Measurements from ENCODE around the gene ZNF497.

ZNF497 gene

GRCh38 chr19:58345558-58345957 lies 17.0 kb downstream of the ZNF497 start:
- TF ChIP-seq, protein P1, sequence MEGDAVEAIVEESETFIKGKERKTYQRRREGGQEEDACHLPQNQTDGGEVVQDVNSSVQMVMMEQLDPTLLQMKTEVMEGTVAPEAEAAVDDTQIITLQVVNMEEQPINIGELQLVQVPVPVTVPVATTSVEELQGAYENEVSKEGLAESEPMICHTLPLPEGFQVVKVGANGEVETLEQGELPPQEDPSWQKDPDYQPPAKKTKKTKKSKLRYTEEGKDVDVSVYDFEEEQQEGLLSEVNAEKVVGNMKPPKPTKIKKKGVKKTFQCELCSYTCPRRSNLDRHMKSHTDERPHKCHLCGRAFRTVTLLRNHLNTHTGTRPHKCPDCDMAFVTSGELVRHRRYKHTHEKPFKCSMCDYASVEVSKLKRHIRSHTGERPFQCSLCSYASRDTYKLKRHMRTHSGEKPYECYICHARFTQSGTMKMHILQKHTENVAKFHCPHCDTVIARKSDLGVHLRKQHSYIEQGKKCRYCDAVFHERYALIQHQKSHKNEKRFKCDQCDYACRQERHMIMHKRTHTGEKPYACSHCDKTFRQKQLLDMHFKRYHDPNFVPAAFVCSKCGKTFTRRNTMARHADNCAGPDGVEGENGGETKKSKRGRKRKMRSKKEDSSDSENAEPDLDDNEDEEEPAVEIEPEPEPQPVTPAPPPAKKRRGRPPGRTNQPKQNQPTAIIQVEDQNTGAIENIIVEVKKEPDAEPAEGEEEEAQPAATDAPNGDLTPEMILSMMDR (IDR thresholded peaks at IDR 0.05; ENCODE audit: extremely low read depth, missing control alignments), result no peak
- DNase-seq (ENCODE audit: low spot score), result no peak

DNA sequence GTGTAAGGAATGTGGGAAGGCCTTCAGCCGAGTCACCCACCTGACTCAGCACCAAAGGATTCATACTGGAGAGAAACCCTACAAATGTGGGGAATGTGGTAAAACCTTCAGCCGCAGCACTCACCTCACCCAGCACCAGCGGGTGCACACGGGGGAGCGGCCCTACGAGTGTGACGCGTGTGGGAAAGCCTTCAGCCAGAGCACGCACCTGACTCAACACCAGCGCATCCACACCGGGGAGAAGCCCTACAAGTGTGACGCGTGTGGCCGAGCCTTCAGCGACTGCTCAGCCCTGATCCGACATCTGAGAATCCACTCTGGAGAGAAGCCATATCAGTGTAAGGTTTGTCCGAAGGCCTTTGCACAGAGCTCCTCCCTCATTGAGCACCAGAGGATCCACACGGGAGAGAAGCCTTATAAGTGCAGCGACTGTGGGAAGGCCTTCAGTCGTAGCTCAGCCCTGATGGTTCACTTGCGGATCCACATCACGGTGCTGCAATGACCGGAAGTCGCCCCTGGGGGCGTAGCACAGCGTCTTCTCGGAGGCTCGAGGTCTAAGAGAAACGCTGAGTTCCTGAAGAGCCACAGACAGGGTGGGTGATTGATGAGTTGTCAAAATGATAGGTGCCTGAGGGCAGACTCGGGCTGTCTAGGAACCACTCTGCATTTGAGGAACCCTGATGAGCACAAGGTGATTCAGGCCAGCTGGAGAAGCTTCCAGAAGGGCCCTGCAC lies 23.6 kb downstream of the ZNF497 start:
- TF ChIP-seq, protein P1 (IDR thresholded peaks at IDR 0.05; ENCODE audit: extremely low read depth, missing control alignments), result no peak
- DNase-seq (ENCODE audit: low spot score), result no peak

DNA sequence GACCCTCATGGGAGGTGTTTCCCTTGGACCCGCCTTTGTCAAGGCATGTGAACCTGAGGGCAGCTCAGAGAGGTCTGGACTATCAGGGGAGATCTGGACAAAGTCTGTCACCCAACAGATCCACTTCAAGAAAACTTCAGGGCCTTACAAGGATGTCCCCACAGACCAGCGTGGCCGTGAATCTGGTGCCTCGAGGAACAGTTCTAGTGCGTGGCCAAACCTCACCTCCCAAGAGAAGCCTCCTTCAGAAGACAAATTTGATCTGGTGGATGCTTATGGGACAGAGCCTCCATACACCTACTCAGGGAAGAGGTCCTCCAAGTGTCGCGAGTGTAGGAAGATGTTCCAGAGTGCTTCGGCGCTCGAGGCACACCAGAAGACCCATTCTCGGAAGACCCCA lies 24.2 kb downstream of the ZNF497 start:
- no peak for DNase-seq (ENCODE audit: low spot score)
- TF ChIP-seq, protein P1 (IDR thresholded peaks at IDR 0.05; ENCODE audit: extremely low read depth, missing control alignments), result no peak

DNA sequence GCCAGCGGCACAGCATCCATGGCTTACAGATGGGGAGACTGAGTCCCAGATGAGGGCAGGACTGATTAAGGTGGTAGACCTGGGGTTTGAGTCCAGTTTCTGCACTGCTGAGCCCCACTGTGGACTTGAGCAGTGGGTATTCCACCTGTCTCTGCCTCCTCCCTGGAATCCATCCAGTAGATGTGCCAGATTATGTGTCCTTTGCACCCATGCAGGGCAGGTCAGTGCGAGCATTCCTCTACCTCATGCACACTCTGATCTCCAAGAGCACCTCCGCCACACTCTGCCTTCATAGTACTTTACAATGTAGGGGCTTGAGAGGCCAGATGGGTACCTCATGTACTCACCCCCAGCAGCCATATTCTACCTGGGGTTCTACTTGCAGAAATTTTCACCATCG lies 25.7 kb downstream of the ZNF497 start:
- TF ChIP-seq, protein P1 (IDR thresholded peaks at IDR 0.05; ENCODE audit: extremely low read depth, missing control alignments), result no peak
- DNase-seq (ENCODE audit: low spot score), result no peak

DNA sequence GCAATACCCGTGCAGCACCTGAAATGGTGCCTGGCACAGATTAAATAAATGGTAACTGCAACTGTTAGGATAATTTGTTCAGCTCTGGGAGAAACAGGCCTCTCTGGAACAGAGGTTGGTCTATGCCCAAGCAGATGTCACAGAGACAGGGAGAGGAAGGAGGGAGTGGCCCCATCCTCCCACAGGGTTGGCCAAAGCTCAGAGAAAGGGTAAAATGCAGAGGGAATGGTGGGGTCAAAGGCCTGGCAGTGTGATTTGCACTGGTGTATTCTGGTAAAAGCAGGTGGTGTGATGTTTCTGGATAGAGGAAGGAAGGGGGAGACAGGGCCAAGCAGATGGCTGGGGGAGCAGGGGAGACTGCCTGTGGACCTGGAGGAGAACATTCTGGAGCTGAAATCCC lies 26.3 kb downstream of the ZNF497 start:
- no peak for DNase-seq (ENCODE audit: low spot score)
- TF ChIP-seq, protein P1 (IDR thresholded peaks at IDR 0.05; ENCODE audit: extremely low read depth, missing control alignments), result no peak

DNA sequence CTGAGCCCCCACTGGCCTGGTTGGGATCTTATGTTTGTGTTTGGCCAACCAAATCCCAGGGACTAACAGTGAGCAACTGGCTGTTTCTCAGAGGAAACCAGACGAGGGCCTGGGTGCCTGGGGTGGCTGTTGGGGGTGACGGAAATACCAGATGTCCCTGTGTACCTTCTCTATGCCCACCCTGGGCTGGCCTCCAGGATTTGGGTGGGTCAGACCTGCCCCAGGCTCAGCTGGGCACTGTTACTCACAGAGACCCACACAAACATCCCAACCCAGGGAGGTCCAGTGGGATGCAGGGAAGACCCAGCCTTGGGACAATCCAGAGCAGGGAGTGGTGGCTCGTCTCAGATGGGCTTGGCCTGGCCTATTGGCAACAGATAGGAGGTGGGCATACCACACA lies 26.9 kb downstream of the ZNF497 start:
- TF ChIP-seq, protein P1 (IDR thresholded peaks at IDR 0.05; ENCODE audit: extremely low read depth, missing control alignments), result no peak
- DNase-seq (ENCODE audit: low spot score), result no peak

DNA sequence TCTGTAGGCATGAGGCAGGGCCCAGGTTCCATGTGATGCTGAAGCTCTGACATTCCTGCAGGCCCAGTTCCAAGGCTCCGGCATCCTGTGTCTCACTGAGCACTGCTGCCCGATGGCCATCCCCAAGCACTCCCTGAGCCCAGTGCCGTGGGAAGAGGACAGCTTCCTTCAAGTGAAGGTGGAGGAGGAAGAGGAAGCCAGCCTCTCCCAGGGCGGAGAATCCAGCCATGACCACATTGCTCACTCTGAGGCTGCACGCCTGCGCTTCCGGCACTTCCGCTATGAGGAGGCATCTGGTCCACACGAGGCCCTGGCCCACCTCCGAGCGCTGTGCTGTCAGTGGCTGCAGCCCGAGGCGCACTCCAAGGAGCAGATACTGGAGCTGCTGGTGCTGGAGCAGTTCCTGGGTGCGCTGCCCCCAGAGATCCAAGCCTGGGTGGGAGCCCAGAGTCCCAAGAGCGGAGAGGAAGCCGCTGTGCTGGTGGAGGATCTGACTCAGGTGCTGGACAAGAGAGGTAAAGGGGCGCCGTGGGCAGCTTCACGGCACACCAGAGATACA lies 27.8 kb downstream of the ZNF497 start:
- no peak for DNase-seq (ENCODE audit: low spot score)
- TF ChIP-seq, protein P1 (IDR thresholded peaks at IDR 0.05; ENCODE audit: extremely low read depth, missing control alignments), result no peak

Data from GM20000 (cell line).